Tibial nerve (tissue), 4 donors: ENCODE results near the gene PRXL2C.

ENCODE experiments used
- EP300 ChIP-seq, 2 donors: sonication (generic); formaldehyde crosslinking; IDR thresholded peaks; one replicate each; pipeline ENCODE4 v1.6.1; 2017; ENCODE audit warnings: antibody characterized with exemption in 2 of 2, mild to moderate bottlenecking in 1 of 2
- POLR2A ChIP-seq, 2 donors: fragments of 450-650 bp; IDR thresholded peaks; one replicate each; pipeline ENCODE4 v1.6.1; 2017; ENCODE audit warnings: antibody characterized with exemption in 2 of 2, mild to moderate bottlenecking in 2 of 2, moderate library complexity in 2 of 2
- TF ChIP-seq, protein P1 (sequence below), 5 experiments: fragments of 200-600 bp in 3 of 5; fragments of 450-650 bp in 2 of 5; sonication (generic) in 3 of 5; IDR thresholded peaks; one replicate each; pipeline ENCODE4 v1.5.1; 2016 to 2019; ENCODE audit warnings: antibody characterized with exemption in 5 of 5, mild to moderate bottlenecking in 3 of 5, moderate library complexity in 2 of 5

DNA sequence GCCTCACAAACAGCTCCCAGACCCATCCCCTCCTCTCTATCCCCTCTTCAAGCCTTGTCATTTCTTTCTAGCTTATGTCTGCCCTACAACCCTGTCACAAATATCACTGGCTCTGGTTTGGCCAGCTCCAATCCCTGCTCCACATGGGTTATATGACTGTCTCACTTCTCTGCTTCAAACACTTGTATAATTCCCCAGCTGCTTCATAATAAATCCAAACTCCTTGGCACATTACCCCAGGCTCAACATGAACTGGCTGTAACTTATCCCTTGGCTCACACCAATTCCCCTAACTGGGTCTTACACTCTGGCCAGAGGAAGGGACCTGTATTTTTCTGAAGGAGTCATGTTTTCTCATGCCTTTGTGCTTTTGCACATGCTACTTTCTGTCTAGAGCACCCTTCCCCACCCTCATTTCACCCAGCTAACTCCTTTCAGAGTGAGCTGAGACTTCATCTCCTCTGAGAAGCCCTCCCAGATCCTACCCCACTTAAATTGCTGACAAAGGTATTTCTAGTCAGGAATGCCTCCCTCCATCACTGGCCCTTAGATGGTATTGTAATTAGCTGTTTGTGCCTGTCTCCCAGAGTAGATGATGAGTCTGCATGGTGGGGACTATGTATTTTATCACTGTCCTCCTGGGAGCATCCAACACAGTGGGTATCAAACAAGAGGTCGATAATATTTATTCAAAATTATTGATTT, 5.3 kb downstream of the PRXL2C start:
- TF ChIP-seq, protein P1, sequence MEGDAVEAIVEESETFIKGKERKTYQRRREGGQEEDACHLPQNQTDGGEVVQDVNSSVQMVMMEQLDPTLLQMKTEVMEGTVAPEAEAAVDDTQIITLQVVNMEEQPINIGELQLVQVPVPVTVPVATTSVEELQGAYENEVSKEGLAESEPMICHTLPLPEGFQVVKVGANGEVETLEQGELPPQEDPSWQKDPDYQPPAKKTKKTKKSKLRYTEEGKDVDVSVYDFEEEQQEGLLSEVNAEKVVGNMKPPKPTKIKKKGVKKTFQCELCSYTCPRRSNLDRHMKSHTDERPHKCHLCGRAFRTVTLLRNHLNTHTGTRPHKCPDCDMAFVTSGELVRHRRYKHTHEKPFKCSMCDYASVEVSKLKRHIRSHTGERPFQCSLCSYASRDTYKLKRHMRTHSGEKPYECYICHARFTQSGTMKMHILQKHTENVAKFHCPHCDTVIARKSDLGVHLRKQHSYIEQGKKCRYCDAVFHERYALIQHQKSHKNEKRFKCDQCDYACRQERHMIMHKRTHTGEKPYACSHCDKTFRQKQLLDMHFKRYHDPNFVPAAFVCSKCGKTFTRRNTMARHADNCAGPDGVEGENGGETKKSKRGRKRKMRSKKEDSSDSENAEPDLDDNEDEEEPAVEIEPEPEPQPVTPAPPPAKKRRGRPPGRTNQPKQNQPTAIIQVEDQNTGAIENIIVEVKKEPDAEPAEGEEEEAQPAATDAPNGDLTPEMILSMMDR (IDR thresholded peaks at IDR 0.05) = no peak
- TF ChIP-seq EP300 (IDR thresholded peaks at IDR 0.05) (no peak), POLR2A (IDR thresholded peaks at IDR 0.05) (no peak)
